ENCODE measurements around the gene GALNT7. TPM values are rescaled to one million over a fixed set of nuclear protein-coding genes. Genes with fewer than 3 reads are reported as not detected.
"Not testable (repeated sequence)": the region's sequence is repeated elsewhere in the genome, so short reads cannot be mapped to it uniquely, and the experiment has no call there.

Gene GALNT7, protein sequence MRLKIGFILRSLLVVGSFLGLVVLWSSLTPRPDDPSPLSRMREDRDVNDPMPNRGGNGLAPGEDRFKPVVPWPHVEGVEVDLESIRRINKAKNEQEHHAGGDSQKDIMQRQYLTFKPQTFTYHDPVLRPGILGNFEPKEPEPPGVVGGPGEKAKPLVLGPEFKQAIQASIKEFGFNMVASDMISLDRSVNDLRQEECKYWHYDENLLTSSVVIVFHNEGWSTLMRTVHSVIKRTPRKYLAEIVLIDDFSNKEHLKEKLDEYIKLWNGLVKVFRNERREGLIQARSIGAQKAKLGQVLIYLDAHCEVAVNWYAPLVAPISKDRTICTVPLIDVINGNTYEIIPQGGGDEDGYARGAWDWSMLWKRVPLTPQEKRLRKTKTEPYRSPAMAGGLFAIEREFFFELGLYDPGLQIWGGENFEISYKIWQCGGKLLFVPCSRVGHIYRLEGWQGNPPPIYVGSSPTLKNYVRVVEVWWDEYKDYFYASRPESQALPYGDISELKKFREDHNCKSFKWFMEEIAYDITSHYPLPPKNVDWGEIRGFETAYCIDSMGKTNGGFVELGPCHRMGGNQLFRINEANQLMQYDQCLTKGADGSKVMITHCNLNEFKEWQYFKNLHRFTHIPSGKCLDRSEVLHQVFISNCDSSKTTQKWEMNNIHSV
- 71.6 and 84.1 TPM in 2 replicates for total RNA-seq
- polyA plus RNA-seq (2012), result 21.4 TPM

DNA sequence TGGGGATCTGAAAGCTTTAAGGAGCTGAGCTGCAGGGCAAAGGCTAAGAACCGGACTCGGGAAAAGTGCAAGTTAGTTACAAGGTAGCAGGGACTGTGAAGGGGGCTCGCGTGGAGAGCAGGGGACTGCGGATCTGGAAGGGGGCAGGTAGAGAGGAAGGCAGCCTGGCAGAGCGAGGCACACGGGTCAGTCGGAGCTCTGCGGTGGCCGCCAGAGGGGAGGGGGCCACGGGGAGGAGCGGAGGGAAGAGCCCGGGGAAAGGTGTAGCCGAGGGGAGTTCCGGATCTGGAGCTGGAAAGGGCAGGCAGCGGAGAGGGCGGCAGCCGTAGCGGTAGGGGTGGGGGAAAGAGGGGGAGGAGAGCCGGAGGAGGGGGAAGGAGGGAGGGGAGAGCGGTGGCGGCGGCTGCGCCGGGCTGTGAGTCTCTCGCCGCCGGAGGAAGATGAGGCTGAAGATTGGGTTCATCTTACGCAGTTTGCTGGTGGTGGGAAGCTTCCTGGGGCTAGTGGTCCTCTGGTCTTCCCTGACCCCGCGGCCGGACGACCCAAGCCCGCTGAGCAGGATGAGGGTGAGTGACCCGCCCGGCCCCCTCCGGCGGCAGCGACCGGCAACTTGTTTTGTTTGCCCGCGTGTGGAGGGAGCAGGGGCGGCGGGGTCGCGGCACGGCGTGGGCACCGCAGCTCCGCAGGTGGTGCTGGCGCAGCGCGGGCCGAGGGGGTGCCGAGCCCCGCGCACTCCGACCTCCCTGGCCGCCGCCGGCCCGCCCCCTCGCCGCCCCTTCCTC is at the start of gene GALNT7:
Gene GALNT7 (plus strand): TSS at position 416 of the 782 bp plus-strand sequence. CDS start 25 bp downstream, at position 441.
- peak; percentile 77 for DNase-seq (ENCODE audit: low read depth)

DNA sequence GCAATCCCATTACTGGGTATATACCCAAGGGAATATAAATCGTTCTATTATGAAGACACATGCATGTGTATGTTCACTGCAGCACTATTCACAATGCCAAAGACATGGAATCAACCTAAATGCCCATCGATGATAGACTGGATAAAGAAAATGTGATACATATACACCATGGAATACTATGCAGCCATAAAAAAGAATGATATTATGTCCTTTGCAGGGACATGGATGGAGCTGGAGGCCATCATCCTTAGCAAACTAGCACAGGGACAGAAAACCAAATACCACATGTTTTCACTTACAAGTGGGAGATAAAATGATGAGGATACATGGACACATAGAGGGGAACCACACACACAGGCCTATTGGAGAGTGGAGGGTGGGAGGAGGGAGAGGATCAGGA is 49.8 kb upstream of the GALNT7 start:
- not testable (repeated sequence) for DNase-seq (ENCODE audit: low read depth)

- DNase-seq (ENCODE audit: low read depth), result no peak
Measured at GRCh38 chr4:173119818-173120217, 48.8 kb upstream of the GALNT7 start.

GRCh38 chr4:173121076-173121561 is 47.5 kb upstream of the GALNT7 start:
- DNase-seq (ENCODE audit: low read depth), result peak; percentile 62

DNA sequence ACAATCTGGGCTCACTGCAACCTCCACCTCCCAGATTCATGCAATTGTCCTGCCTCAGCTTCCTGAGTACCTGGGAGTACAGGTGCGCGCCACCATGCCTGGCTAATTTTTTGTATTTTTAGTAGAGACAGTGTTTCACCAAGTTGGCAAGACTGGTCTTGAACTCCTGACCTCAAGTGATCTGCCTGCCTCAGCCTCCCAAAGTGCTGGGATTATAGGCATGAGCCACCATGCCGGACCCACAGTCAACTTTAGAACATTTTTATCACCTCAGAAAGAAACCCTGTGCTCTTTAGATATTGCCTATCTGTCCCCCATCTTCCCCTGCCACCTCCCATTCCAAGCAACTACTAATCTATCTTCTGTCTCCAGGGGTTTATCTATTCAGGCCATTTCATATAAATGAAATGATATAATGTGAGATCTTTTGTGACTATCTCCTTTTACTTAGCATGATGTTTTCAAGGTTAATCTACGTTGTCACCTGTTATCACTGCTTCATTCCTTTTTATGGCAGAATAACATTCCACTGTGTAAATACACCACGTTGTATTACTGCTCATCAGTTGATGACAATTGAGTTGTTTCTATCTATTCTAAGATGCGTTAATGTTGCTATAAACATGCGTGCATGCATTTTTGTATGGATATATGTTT is 44.3 kb upstream of the GALNT7 start:
- no peak for DNase-seq (ENCODE audit: low read depth)

- no peak for DNase-seq (ENCODE audit: low read depth)
Measured at GRCh38 chr4:173125216-173125812, 43.3 kb upstream of the GALNT7 start.

DNA sequence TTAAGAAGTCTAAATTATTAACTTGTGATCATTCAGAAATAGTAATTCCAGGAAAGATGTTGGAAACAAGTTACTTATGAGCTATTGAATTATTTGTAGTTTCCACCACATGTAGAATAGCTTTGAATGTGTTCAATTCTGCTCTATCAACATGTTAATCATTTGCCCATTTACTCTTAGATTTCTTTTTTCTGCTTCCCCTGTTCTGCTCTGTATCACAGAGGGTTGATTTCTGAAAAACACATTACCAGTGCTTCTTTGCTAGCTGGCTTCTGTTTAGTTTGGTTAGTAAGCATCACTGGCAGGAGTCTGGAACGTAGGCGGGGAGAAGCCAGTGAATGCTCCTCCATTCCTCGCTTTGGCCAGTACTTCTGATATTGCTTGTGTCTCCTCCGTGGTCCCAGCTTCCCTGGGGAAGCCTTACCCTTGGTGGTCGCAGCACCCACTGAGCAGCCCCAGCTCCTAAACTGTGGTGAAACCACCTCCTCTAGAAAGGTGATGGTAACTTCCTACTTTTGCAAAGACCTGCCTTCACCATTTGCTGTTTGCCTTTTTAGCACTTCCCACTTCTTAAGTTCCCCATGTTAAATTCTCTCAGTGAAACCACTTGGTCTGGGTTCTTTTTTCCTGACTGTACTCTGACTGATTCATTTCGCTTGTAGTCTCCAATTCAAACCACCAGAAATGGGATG is 40.3 kb upstream of the GALNT7 start:
- DNase-seq (ENCODE audit: low read depth), result no peak

- no peak for DNase-seq (ENCODE audit: low read depth)
Measured at GRCh38 chr4:173130687-173131086, 37.9 kb upstream of the GALNT7 start.

- no peak for DNase-seq (ENCODE audit: low read depth)
Measured at GRCh38 chr4:173134426-173134825, 34.2 kb upstream of the GALNT7 start.

GRCh38 chr4:173135241-173135847 is 33.3 kb upstream of the GALNT7 start:
- peak; percentile 28 for DNase-seq (ENCODE audit: low read depth)

DNA sequence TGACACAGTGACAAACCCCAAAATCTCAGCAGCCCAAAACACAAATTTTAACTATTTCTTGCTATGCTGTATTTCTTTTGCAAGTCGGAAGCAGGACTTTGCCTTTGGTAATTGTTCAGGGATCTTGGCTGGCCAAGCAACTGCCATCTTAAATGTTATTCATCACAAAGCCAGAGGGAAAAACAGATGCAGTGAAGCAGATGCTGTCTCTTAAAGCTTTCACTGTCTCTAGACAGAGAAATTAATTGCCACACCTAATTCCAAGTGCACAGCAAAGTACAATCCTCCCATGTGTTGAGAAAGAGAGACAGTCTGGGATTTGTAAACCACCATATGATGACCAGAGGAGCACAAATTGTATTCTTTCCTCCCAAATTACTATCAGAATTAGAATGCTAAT is 30.0 kb upstream of the GALNT7 start:
- DNase-seq (ENCODE audit: low read depth), result peak; percentile 18

DNA sequence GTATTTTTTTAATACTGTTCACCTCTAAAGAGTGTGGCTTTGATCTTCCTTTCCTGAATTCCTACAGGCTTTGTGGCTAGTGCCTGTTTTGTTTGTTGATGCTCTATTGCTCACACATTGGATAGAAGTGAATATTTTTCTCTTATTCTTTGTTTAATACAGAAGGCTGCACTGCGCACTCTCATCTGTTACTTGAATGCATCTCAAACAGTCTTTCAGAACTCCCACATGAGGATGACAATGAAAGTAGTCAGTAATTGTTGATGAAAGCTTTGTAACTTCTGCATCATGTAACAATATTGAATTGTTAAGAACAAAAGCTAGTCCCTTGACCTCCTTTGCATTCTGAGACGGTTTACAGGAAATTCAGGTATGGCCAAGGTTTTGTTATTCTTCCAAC is 29.1 kb upstream of the GALNT7 start:
- no peak for DNase-seq (ENCODE audit: low read depth)

DNA sequence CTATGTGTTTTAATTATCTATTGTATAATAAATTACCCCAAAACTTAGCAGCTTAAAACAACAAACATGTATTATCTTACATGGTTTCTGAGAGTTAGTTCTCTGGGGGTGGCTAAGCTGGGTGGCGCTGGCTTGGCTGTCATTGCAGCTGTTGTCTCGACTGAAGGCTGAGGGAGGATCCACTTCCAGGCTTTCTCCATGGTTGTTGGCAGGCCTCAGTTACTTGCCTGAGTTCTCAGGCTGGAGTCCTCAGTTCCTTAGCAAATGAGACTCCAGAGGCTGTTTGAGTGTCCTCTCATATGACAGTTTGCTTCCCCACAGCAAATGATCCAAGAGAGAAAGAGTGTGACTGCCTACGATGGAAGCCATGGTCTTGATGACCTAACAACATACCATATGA is 23.5 kb upstream of the GALNT7 start:
- DNase-seq (ENCODE audit: low read depth), result peak; percentile 81

- no peak for DNase-seq (ENCODE audit: low read depth)
Measured at GRCh38 chr4:173146456-173146855, 22.2 kb upstream of the GALNT7 start.

GRCh38 chr4:173151496-173151895 is 17.1 kb upstream of the GALNT7 start:
- no peak for DNase-seq (ENCODE audit: low read depth)

DNA sequence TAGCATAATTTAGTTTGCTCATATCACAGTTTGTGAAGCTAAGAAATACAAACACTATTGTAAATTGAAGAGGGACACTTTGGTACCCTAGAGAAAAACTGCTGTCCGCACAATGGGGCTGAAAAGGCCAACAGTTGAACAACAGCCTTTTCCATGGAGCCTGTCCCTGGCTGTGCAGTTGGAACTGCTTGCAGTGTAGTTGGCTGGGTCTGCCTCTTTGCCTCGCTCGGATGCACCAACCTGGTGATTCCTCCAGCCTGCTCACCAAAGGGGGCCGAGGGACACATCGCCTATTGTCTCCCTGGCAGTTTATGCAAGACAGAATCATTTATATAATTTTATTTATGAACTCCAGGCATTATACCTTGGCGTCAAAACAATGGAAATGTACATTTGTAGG is 16.5 kb upstream of the GALNT7 start:
- no peak for DNase-seq (ENCODE audit: low read depth)

DNA sequence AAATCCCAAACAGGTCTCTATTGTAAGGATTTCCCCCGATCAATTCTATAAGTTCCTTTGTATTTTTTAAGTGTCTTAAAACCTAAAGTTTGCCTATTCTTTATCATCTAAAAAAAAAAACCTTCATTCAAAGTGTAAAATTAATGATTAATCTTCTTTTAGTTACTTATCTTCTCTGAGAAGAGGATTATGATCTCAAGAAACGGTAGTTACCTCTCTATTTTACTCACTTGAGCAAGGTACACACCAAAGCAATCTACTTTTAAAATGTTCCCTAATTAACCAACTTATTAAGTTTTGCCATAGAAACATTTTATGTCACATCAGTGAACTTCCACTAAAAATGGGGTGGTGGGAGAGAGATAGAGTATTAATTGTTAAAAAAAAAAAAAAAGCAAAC is 15.2 kb upstream of the GALNT7 start:
- no peak for DNase-seq (ENCODE audit: low read depth)

- DNase-seq (ENCODE audit: low read depth), result no peak
Measured at GRCh38 chr4:173159791-173160190, 8.8 kb upstream of the GALNT7 start.

DNA sequence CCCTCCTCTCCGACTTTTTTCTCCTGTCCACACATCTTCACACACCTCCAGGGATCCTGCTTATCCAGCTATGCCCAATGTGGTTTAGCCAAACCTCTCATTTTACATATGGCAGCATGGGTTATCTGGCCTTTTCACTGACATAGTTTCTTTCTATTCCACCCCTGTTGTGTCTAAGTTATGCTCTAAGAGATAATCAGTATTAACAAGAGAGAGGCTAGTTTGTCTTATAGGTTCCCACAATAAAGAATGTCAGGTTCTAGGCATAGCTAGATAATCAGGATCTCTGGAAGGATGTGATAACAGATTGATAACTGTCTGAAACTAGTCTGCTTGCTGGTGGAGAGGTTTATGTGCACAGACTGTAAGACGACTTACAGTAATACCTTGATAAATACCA is 7.7 kb upstream of the GALNT7 start:
- no peak for DNase-seq (ENCODE audit: low read depth)

- no peak for DNase-seq (ENCODE audit: low read depth)
Measured at GRCh38 chr4:173161311-173161710, 7.3 kb upstream of the GALNT7 start.
